ENCODE results near the gene NKIRAS2.
A peak's percentile ranks its signal among the peaks of the same experiment; 100 is the strongest.

The NKIRAS2 gene

DNA sequence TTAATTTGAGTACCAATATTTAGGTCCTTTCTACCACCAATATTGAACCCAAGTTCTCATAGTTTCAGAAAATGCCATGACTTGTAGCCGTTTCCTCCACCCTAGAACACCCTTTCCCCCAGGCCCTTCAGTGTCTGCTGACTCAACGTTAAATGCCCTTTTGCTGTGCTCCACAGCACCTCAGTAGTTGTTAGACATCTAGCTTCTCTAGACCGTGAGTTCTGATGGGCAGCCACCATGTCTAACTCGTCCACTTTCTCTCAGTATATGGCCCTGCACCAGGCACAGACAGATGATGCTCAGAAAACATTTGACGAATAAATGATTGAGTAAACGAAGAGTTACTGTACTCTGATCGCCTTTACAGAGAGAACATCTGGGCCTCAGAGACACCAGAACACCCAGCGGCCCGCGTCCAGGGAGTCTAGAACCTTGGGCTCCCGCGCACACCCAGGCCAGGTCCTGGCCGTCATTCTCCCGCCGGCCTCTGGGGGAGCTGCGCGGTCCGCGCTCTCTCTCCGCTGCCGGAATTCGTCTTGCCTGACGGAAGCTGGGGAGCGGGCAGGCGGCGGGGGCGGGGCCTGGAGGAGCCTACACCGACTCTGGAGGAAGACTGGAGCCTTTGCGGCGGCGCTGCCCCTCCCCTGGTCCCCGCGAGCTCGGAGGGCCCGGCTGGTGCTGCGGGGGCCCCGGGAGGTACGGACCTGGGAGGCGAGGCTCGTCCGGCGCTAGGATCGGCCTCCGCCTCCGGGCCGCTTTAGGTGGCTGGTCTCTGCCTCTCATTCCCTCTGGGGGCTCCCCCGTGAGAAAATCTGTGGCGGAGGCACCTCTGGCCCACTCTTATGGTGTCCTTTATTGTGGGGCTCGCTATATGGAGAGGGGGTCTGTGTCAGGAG lies at the start of gene NKIRAS2:
TSS of gene NKIRAS2 (plus strand) at position 582 of the 896 bp plus-strand sequence. CDS start 1,488 bp downstream, outside the sequence.
- peak; percentile 97 for DNase-seq

DNA sequence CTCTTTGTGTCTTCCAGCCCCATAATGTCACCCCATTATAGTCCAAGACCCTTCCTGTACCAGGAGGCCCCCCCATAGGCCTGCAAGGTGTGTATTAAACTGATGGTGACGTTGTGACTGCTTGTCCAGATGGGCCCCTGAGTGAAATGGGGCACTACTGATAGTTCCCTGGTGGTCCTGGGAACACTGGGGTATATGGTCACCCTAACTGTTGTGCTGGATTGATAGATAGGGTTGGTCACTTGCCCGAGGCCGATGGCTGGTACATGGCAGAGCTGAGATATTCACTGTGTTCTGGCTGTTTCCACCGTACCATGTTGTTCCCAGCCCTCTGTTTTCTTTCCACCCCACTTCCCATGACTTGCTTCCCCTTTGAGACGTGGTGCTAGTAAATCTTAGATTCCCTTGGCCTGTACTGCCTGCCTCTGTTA lies 49.0 kb upstream of the NKIRAS2 start:
- DNase-seq = no peak

DNA sequence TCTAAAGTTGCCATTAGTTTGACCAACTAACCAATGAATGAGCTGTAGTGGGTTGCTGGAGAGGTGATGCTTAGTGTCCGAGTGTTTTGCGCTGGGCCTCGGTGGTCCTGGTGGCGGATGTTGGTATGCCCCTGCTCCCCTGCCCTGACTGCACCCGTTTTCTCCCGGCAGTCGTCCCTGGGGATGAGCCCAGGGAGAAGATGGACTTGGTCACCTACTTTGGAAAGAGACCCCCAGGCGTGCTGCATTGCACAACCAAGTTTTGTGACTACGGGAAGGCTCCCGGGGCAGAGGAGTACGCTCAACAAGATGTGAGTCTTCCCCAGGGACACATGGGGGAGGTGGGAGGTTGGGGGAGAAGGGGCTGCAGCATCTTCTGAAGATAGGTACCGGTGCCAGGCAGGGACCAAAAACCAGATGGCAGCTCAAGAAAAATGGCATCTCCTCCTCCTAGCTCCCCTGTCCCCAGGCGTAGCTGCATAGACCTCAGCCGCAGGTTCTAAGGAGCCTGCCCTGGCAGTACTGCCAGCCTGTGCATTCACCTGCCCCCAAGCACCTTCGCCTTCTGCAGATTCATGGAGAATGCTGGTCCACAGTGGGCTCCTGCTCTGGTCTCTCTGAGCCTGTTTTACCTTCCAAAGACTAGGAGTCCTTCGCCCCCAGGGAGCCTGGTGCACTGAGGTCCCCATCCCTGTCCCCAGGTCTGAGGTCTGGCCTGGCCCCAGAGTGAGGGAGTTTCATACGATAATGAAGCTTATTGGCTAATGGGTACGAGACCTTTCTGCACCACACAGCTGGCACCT lies 48.0 kb upstream of the NKIRAS2 start:
- no peak for DNase-seq

DNA sequence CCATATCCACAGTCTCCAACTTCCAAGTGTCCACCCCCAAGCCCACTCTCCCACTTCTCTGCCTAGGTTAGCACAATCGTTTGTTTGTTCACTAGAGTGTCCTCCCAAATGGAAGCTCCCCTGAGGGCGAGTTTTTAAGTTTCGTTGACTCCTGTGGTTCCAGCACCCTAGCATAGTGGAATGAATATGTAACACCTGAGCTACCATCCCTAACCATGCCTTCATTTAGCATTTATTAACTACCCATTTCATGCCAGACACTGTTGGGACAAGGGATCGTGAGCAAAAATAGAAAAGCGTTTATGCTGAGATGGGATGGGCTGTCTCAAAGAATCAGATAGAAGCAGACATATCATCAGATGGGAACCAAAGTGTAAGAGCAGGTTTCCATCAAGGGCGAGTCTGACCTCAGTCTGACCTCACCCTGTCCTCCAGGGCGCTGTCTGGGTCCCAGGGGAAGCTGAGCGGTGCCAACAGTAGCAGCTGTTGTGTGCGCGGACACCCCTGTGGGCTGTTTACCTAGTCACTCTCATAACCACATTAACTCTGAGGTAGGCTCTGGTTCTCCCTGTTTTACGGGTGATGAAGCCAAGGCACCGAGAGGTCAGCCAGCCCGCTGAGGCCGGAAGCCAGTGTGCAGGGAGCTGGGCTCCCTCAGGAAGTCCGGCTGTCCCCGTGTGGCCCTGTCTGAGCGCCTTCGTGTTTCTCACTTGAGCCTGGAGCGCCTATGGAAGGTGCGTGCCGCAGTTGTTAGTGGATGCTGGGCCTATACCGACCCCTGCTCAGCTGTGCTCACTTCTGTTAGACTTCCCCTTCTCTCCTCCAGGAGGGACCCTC lies 47.1 kb upstream of the NKIRAS2 start:
- peak; percentile 53 for DNase-seq

DNA sequence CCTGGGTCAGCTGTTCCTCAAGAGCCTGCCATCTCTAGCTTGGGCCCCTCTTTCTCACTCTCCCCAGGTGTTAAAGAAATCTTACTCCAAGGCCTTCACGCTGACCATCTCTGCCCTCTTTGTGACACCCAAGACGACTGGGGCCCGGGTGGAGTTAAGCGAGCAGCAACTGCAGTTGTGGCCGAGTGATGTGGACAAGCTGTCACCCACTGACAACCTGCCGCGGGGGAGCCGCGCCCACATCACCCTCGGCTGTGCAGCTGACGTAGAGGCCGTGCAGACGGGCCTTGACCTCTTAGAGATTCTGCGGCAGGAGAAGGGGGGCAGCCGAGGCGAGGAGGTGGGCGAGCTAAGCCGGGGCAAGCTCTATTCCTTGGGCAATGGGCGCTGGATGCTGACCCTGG lies 46.5 kb upstream of the NKIRAS2 start:
- no peak for DNase-seq

DNA sequence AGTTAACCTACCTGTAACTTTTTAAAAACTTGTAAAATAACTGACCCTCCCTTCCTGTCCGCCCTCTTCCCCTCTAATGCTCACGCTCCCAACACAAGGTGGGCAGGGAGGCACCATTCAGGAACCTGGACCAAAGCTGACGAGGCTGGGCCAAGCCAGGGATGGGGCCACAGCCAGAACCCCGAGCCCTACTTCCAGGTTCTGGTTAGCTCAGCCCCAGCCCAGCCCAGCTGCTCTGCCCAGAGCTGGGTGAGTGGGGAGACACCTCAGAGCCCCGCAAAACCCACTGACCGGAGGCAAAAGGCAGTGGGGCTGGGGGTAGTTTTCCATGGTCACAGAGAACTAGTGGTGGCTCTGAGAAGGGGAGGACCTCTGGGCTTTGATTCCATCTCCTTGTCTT lies 45.9 kb upstream of the NKIRAS2 start:
- no peak for DNase-seq

DNA sequence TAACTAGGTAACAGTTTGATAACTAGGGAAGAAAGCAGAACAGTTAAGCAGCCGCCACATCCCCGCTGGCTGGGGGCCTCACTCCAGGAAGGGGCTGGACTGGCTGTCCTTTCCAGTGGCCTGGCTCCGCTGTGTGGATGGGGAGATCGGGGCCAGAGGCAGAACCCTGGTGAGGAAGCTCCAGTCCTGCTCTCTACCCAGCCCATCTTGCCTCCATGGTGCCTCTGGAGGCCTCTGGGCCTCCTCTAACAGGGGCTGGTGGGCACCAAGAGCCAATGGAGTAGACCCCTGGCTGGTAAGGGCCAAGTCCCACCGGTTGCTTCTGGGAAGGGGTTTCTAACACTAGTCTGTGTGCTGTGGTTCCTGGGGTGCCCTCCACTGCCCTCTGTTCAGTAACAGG lies 45.2 kb upstream of the NKIRAS2 start:
- no peak for DNase-seq

DNA sequence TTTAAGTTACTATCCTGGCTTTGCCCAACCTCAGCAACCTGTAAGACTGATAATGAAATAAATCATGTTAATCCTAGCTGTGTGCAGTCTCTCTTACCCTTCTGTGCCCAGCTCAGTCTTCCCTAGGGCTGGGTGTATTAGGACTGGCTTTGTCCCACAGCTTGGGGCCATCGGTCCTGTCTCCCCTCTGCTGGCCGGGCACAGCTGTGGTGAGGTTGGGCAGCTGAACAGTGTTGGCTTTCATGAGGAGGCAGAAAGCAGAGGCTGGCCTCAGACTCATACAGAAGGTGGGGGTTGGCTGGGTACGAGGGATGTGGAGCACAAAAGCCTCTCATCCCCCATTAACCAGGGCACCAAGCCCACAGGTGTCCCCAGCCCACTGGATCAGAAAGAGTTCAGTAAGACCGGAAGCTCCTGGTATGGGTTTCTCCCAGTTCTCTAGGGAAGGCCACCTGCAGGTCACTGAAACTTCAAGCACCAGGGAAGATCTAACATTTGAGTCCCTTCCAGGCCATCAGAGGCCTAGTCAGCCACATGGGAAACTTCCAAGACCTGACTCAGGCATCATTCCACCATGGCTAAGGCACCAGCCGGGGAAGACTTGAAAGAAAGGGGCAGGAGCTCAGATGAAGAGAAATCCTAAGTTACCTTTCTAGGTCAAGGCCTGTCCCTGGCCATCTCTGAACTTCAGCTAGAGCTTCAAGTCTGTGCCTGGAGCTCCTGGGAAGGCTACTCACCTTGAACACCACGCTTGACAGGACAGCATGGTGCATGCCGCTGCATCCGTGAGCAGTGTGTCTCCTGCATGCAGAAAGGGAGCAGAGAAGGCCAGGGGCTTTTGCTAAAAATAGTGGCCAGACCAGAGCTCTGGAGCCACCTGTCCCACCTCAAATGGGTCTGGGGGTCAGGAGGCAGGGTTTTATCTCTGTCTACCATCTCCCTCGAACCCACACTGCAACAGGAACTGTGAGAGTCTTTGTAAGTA lies 44.5 kb upstream of the NKIRAS2 start:
- DNase-seq = no peak

DNA sequence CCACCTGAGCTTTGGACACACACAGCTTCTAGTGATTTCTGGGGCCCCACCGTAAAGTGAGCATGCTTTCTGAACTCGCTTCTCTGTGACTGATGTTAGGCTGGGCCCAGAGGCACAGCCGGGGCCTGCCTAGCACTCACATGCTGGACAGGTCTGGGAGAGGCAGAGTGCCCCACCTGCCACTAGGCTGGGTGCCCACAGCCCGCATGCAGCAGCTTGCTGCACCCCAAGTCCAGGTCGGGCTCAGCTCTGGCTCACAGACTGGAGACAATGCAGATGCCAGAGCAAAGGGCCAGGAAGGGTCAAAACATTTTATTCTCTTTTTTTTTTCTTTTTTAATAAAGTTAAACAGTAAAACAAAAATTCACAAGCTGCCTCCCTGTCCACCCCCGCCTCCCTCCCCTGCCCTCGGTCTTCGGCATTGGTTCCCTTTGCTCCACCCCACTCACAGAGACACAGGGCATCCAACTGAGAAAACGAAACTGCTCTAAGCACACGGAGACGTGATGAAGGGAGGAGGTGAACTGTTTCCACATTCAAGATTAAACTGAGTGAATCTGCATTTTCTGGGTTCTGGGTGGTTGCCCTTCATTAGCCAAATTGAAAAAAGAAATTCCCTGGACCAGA lies 43.6 kb upstream of the NKIRAS2 start:
- no peak for DNase-seq

DNA sequence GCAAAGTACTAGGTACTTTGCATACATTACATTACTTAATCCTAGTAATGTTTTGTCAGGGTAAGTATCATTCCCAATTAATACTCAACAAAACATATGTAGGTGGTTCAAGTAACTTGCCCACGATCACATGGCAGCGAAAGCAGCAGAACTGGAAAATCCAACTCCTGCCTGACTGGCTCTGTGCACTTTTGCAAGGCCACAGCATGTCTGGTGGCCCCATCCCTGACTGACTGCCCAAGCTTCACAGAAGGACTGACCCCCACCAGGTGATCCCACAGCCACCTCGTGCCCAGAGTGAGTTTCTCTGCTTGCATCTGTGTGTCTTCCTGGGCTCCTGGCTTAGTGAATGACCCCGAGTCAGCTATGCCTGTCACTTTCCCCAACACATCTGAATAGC lies 41.9 kb upstream of the NKIRAS2 start:
- DNase-seq = no peak

DNA sequence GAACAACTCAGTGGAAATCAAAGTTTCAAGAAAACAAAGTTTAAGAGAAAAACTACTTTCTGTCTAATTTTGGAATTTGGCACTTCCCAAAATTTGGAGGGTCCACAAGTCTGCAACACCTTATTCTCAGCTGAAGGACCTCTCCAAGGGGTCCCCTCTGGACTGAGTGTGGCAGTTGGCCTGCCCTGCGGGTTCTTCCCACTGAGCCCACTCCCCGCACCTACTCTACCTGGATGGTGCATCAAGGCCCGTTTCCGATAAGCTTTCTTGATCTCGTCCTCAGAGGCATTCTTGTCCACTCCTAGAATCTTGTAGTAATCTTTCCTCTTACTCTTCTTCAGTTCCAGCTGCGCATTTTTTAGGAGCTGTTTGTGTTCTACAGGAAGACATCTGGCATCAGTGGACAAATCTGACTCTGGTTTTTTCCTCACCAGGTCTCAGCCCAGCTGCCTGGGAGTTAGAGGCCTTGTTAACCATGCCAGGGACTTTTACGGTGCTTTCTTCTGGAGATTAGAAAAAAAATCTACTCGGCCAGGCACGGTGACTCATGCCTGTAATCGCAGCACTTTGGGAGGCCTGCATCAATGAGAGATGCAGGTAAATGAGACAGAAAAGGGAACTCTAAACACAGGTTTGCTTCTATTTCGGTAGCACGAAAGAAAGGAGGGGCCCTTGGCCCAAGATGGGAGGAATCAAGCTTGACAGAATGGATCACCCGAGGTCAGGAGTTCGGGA lies 37.7 kb upstream of the NKIRAS2 start:
- DNase-seq = no peak

DNA sequence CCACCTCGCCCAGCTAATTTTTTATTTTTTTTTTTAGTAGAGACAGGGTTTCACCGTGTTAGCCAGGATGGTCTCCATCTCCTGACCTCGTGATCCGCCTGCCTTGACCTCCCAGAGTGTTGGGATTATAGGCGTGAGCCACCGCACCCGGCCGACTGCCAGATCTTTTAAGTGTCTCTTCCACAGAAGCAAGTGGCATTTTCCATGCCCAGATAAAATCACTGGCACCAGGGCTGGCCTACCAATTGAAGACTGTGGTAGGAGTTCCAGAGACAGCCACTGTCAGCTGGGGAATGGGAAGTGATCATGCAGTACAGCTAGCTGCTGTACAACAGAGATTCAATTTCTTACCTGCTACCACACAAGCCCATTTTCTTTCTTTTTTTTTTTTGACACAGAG lies 35.4 kb upstream of the NKIRAS2 start:
- DNase-seq = no peak

DNA sequence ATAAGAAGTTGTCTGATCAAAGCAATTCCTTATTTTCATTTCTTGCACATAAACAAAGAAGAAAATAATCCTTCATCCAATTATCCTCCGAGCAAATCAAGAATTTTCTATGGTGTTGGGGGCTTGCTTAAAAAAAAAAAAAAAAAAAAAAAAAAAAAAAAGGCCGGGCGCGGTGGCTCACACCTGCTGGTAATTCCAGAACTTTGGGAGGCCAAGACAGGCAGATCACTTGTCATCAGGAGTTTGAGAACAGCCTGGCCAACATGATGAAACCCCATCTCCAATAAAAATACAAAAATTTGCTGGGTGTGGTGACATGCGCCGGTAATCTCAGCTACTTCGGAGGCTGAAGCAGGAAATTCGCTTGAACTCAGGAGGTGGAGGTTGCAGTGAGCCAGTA lies 34.0 kb upstream of the NKIRAS2 start:
- DNase-seq = no peak

DNA sequence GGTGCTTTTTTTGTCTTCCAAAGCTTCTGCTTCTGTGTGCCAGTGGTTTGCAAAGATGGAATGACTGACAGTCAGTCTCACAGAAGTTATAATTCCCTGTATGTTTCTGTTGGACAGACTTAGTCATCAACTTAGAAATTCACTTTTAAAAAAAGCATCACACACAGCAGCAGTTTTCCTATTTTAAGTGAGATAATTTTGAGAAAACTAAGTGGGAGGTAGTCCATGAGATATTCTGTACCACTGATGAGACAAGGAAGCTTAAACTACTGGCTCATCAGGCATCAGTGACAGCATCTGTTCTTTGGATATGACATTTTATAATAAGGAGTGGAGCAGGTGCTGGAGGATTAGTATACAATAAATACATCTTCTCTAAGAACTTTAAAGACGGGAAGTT lies 33.3 kb upstream of the NKIRAS2 start:
- no peak for DNase-seq

DNA sequence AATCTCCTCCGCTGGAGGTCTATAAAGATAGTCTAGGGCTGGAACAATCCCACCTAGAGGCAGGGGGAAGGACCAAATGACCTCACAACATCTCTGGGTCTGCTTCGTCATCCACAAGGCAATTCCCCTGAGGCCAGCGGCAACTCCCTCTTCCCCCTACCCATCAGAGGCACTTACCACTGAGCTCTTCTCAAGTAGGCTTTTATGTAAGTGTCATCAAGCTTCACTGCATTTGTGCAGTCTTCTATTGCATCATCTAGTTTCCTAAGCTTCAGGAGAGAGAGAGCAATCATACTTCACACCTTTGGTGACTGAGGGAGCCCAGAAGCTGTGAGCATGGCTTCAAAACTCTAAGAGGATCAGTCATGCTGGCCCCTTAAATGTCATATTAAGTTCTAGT lies 32.2 kb upstream of the NKIRAS2 start:
- no peak for DNase-seq

DNA sequence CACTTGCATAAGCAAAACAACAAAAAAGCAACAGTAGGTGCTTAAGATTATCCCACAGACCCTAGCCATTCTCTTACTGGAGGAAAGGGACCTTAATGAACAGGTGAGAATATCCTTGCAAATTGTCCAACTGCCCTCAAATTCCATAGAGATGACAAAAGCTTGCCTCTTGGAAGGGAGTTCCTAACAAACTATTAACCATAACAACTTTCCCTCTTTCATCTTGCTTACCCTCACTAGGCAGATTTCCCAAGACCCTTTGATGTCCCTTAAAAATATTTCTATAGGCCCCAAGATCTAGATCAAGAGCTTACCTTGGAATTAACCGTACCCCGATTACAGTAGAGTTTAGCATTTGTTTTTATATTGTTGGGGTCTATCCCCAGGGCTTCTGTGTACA lies 31.5 kb upstream of the NKIRAS2 start:
- DNase-seq = no peak

DNA sequence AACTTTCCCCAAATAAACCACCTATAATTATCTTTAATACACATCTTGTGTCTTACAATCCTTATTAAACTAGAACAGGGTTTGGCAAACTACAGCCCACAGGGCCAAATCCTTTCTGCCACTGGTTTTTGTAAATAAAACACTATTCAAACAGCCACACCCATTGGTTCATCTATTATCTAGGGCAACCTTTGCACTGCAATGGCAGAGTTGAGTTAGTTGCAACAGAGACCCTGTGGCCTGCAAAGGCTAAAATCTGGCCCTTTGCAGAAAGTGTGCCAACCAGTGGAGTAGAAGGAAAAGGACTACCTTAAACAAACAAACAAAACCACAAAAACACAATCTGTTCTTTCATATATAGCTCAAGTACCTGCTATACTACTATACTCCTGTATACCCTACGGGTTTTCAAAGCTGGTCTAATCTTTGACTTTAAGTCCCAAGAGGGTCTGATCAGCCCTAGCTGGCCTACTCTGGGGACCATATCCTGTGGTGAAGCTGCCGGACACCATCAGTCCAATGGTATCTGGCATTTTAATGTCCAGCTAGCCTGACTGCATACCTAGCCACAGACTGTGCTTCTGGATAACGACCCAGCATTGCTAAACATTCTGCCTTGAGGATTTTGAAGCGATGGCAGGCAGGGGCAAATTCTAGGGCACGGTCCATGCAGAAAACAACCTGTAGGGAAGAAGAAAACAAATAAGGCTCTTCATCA lies 30.0 kb upstream of the NKIRAS2 start:
- no peak for DNase-seq

DNA sequence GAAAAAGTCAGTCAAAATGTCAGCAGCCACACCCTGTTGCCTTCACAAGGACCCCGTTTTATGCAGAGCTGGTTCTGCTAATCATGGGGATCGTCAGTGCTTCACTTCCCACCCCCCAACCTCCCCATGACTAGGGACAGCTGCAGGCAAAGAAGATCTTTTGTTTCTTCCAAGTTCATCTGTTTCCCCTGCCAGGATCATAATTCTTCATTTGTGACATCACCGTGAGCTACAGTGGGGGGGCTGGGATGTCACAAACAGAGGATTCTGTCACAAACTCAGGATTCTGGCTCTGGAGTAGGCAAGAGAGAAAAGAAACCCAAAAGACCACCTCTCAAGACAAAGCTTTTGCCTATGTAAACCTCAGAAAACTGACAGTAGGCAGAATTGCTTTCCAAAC lies 27.3 kb upstream of the NKIRAS2 start:
- DNase-seq = no peak

DNA sequence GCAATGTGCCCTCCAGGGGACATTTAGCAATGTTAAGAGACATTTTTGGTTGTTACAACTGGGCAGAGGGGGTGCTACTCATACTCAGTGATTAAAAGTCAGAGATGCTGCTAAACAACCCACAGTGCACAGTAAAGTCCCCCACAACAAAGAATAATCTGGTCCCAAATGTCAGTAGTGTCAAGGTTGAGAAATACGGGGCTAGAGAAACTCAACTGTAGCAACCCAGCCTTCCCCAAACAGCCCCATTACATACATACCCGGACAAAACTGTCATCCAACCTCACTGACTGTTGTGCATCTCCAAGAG lies 23.1 kb upstream of the NKIRAS2 start:
- DNase-seq = no peak

DNA sequence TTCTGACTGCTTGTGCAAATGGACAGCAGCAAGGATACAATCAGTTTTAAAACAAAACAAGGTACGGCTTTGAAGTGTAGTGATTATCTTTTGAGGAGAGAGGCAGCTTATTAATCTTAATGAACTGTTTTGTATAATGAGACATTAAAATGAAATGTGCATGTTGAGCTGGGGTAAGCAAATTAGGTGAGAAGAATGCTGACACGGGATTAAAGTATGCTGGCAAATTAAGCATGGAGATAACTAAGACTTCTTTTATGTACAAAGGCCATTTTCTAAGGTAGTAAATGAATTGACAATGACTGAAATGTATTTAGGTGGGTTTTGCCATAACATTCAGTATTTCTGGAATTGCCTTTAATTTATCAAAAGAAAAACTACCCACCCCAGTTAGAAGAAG lies 21.4 kb upstream of the NKIRAS2 start:
- no peak for DNase-seq
